Activated T-cell treated with anti-CD3 and anti-CD28 coated beads, Interleukin-2, amount 50 U/mL, for 72 hours (primary cell): ENCODE data around the gene ANKMY2. TPM values are rescaled to one million over a fixed set of nuclear protein-coding genes. Genes with fewer than 3 reads are reported as not detected.

Experiments
- ATAC-seq, 2 donors: fragments of 150-1000 bp; cut with Tn5 transposase; replicated peaks in 1 of 2; 2 replicates each; pipeline ENCODE4 v1.10.0; 2021; ENCODE audit warnings: moderate library complexity in 2 of 2, mild to moderate bottlenecking in 1 of 2
- DNase-seq, 2 donors: peaks; one replicate each; pipeline ENCODE4 v3.0.0; 2021 to 2022; ENCODE audit warnings: mixed read lengths in 1 of 2
- H3K27ac Mint-ChIP-seq: one replicate; pipeline ENCODE4 v1.8.0; 2022; ENCODE audit warnings: mild to moderate bottlenecking, moderate library complexity, mixed read lengths
- H3K27me3 Mint-ChIP-seq: one replicate; pipeline ENCODE4 v1.8.0; 2022; ENCODE audit warnings: low read depth, mixed read lengths
- H3K36me3 Mint-ChIP-seq, 2 donors: one replicate each; pipeline ENCODE4 v1.8.0; 2022; ENCODE audit warnings: mixed read lengths in 2 of 2, mild to moderate bottlenecking in 1 of 2; ENCODE audit not compliant: insufficient read depth in 2 of 2
- H3K4me1 Mint-ChIP-seq: one replicate; pipeline ENCODE4 v1.8.0; 2022; ENCODE audit warnings: low read depth, mixed read lengths
- H3K4me3 Mint-ChIP-seq, 2 donors: one replicate each; pipeline ENCODE4 v1.8.0; 2022; ENCODE audit warnings: mild to moderate bottlenecking in 2 of 2, mixed read lengths in 2 of 2, moderate library complexity in 2 of 2
- H3K9me3 Mint-ChIP-seq, 2 donors: one replicate each; pipeline ENCODE4 v1.8.0; 2022; ENCODE audit warnings: mixed read lengths in 2 of 2
- total RNA-seq, 2 donors: library from RNA; stranded (reverse); gene quantifications; one replicate each; pipeline ENCODE4 v1.2.3, GENCODE V29; 2022

The ANKMY2 gene
- total RNA-seq, 2 donors from 2014 or later = 11.0 to 11.9 TPM

- peaks cover 0 to 4% of the 10 kb centered on the region in 2 donors for H3K9me3 Mint-ChIP-seq
- H3K27ac Mint-ChIP-seq = no peak overlapping the region
- DNase-seq = no peak
- no peak for ATAC-seq
- H3K36me3 Mint-ChIP-seq = peaks cover 0 to 3% of the 10 kb centered on the region in 2 donors
- H3K27me3 Mint-ChIP-seq = no peaks in the 10 kb centered on the region
- H3K4me3 Mint-ChIP-seq = no peak overlapping the region
- H3K4me1 Mint-ChIP-seq = no peaks in the 10 kb centered on the region
These were observed 73.6 kb downstream of the ANKMY2 start for GRCh38 chr7:16571941-16572340.

GRCh38 chr7:16564909-16565426, 80.6 kb downstream of the ANKMY2 start:
- peaks cover 24% of the 10 kb centered on the region for H3K4me1 Mint-ChIP-seq
- DNase-seq = peak in 1 of 2 donors; percentile 6
- H3K4me3 Mint-ChIP-seq = peak overlapping the region in 1 of 2 donors; percentile 77
- no peaks in the 10 kb centered on the region for H3K36me3 Mint-ChIP-seq
- no peaks in the 10 kb centered on the region for H3K9me3 Mint-ChIP-seq
- no peaks in the 10 kb centered on the region for H3K27me3 Mint-ChIP-seq
- H3K27ac Mint-ChIP-seq = peak overlapping the region; percentile 92
- peak; percentile 53 to 62 for ATAC-seq

DNA sequence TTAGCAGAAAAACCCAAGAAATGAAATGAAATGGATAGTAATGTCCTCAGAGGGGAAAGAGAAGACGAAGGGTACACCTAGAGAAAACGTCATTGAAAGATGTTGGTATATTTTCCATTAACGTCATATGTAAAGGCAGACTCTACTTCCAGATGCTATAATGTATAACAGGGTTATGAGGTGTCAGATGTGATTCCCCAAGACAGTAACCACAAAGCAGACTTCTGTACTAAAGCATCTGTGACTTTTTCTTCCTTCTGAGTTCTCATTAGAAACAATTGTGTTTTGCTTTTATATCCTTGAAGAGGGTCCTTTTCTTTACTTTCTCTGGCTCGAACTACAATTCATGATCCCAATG, 81.6 kb downstream of the ANKMY2 start:
- peak overlapping the region; percentile 71 for H3K27ac Mint-ChIP-seq
- peak; percentile 79 to 82 for ATAC-seq
- H3K9me3 Mint-ChIP-seq = no peaks in the 10 kb centered on the region
- peaks cover 24% of the 10 kb centered on the region for H3K4me1 Mint-ChIP-seq
- H3K36me3 Mint-ChIP-seq = no peaks in the 10 kb centered on the region
- peak overlapping the region; percentile 59 to 77 for H3K4me3 Mint-ChIP-seq
- H3K27me3 Mint-ChIP-seq = no peaks in the 10 kb centered on the region
- DNase-seq = no peak

DNA sequence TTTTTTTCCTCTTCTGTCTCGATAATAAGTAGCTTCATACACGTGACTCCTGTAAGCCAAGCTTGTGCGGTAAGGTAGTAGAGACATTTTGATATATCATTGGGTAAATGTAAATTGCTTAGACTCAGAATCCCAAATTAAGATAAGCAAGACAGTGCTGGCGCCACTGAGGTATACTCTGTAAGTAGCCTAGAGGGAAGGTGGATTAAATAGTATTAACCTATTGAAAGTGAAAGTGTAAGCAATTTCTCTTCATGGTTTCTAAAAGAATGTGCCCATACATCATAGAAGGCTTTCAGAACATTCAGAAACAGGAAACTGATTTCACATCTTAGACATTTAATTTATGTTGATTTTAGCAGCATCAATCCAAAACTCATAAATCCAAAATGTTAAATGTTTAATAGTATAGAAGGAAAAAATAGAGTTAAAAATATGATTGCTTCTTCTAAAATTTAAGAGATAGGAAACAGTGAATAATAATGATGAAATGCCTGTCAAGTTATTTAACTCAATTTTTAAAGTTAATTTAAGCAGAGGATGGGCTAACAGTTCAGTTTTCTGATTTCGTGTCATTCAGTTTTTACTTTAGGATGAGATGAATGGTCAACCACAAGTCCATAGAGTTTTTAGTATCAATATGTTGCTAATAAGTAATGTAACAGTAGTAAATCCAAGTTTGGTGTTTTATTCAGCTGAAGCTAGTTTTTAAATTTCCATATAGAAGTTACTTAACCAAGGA, 82.1 kb downstream of the ANKMY2 start:
- H3K36me3 Mint-ChIP-seq = no peaks in the 10 kb centered on the region
- ATAC-seq (peak; percentile 59 to 71), DNase-seq (no peak)
- no peaks in the 10 kb centered on the region for H3K9me3 Mint-ChIP-seq
- H3K27me3 Mint-ChIP-seq = no peaks in the 10 kb centered on the region
- peaks cover 24% of the 10 kb centered on the region for H3K4me1 Mint-ChIP-seq
- H3K4me3 Mint-ChIP-seq = peak overlapping the region; percentile 59 to 82
- H3K27ac Mint-ChIP-seq = peak overlapping the region; percentile 71

DNA sequence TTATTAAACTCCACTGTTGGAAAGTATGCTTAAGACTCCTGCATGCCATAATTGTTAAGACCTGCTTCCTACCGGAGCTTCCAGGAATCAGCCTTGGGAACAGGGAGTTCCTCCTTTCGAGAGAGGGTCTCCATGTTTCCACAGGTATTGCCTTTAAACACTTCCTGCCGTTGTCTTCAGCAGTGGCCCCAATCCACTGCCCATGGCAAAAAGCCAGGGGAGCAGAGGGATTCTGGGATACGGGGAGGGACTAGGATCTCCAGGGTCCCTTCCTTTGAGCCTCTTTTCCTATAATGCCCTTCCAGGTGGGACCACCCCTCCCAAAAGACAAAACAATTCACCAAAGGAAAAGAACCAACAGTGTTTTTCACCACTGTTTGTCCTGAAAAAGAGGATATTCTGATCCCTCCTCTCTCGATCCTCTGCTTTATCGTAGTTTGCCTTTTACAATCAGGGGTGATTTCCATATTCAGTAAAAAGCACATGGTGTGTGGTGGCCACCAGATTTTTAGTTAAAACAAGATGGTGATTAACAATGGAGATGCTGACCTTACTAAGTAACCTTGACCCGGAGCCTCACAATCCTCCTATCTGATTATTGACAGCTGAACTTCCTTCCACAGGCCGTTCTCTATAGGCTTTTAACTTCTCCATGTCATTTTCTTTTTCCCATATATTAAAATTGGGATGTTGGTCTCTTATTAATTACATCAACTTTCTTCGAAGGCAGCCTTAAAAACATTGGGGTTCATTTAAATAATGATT, 82.9 kb downstream of the ANKMY2 start:
- Mint-ChIP-seq H3K27me3 (no peaks in the 10 kb centered on the region), H3K36me3 (no peaks in the 10 kb centered on the region), H3K4me1 (peaks cover 24% of the 10 kb centered on the region), H3K4me3 (peak overlapping the region; percentile 59 to 82), H3K27ac (no peak overlapping the region), H3K9me3 (no peaks in the 10 kb centered on the region)
- DNase-seq (no peak), ATAC-seq (no peak)

DNA sequence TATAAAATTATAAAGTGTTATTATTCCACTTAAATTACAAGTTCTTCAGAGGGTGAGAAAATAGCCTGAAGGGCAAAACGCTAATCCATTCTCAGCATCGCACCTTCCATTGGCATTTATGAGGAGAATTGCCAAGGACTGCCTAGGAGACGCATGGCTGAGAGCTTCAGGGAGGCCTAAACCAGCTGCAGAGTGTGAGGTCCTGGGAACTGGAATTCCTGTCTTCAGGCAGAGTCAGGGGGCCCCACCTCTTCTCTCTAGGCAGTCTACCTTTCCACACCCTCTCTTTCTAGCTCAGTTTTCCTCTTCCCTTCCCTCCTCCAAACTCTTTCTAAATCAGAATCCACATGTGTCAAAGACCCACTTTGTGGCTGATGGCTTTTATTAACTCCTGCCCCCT, 83.6 kb downstream of the ANKMY2 start:
- H3K4me1 Mint-ChIP-seq = peaks cover 24% of the 10 kb centered on the region
- ATAC-seq = no peak
- H3K27me3 Mint-ChIP-seq = no peaks in the 10 kb centered on the region
- no peak for DNase-seq
- H3K9me3 Mint-ChIP-seq = no peaks in the 10 kb centered on the region
- H3K27ac Mint-ChIP-seq = no peak overlapping the region
- no peaks in the 10 kb centered on the region for H3K36me3 Mint-ChIP-seq
- no peak overlapping the region for H3K4me3 Mint-ChIP-seq

DNA sequence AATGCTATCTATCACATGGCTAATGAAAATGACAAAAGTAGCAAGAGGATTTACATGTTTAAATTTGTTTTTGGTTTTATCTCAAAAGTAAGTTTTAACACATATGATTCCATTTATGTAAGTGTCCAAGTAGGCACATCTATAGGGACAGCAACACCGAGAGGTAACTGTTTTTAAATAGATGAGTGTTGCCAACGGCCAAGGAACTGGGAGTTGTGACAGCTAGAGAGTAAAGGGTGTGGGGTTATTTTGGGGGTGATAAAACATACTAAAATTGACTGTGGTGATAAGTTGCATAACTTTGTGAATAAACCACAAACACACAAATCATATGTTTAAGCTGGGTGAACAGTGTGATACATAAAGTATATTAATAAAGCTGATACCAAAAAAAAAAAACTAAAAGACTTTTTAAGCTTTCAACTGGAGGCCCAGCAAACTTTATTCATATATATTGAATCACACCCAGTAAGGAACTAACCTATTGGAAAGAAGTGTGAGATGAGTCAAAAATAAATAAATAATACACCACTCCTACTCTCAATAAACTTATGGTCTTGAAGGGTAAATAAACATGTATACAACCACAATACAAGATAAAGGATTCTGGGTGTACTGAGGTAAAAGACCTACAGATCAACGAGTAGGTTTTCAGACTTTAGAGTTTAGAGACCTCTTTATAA, 85.9 kb downstream of the ANKMY2 start:
- Mint-ChIP-seq H3K4me1 (peaks cover 18% of the 10 kb centered on the region), H3K27ac (no peak overlapping the region), H3K27me3 (no peaks in the 10 kb centered on the region), H3K36me3 (no peaks in the 10 kb centered on the region), H3K9me3 (no peaks in the 10 kb centered on the region), H3K4me3 (no peak overlapping the region)
- ATAC-seq (no peak), DNase-seq (no peak)

DNA sequence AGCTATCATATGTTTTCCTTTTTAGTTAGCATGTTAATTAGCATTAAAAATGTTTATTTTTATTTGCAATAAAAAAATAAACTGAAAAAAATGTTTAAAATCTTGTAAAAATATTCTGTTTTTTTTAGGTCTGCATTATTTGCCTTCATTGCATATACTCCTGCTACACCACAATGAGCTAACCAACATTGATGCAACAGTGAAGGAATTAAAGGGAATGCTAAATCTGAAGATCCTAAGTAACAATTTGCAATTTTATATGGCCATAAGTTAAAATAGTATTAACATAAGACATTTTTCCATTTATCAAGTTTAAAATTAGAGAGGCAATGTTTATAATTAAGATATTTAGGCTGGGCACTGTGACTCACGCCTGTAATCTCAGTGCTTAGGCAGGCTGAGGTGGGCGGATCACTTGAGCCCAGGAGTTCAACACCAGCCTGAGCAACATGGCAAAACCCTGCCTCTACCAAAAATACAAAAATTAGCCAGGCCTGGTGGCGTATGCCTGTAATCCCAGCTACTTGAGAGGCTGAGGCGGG, 86.7 kb downstream of the ANKMY2 start:
- Mint-ChIP-seq H3K36me3 (no peaks in the 10 kb centered on the region), H3K9me3 (no peaks in the 10 kb centered on the region), H3K4me3 (no peak overlapping the region), H3K27ac (no peak overlapping the region), H3K4me1 (peaks cover 10% of the 10 kb centered on the region), H3K27me3 (no peaks in the 10 kb centered on the region)
- ATAC-seq = no peak
- DNase-seq = no peak

- Mint-ChIP-seq H3K4me3 (no peak overlapping the region), H3K27ac (no peak overlapping the region), H3K36me3 (no peaks in the 10 kb centered on the region), H3K9me3 (no peaks in the 10 kb centered on the region), H3K27me3 (no peaks in the 10 kb centered on the region), H3K4me1 (no peaks in the 10 kb centered on the region)
- DNase-seq (no peak), ATAC-seq (no peak)
These were observed 89.2 kb downstream of the ANKMY2 start for GRCh38 chr7:16556359-16556758.

DNA sequence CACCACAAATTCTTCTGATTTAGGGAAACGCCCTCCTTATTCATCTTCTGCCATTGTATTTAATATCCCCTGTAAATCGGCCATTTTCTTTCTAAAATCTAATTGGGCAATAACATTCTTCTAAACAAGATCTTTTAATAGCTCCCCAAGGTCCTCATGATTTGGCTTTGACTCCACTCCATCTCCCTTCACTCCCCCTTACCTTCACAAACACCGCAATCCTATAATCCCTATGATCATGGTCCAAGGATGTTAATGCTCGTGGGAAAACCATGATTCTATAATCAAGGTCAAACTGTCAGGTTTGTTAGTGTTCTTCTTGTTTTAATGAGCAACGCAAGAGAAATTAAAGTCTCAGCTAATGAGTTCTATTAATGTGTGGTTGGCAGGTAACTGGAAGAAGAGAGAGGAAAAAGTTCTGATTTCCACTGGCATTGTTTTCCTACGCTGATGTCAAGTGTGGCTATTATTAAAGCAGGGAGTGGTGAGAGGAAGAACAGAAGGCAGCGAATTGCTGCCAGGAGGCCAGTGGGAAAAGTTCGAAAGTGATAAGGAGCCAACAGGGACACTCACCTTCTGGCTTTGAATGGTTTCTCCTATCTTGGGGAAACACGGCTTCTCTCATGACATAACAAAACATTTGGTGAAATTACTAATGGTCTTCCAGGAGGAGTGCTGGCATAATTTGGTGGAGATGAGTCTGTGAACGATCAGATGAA, 90.9 kb downstream of the ANKMY2 start:
- H3K9me3 Mint-ChIP-seq = no peaks in the 10 kb centered on the region
- ATAC-seq (no peak), DNase-seq (no peak)
- no peak overlapping the region for H3K27ac Mint-ChIP-seq
- no peaks in the 10 kb centered on the region for H3K27me3 Mint-ChIP-seq
- H3K36me3 Mint-ChIP-seq = no peaks in the 10 kb centered on the region
- H3K4me3 Mint-ChIP-seq = no peak overlapping the region
- no peaks in the 10 kb centered on the region for H3K4me1 Mint-ChIP-seq

GRCh38 chr7:16550671-16551070, 94.9 kb downstream of the ANKMY2 start:
- no peaks in the 10 kb centered on the region for H3K4me1 Mint-ChIP-seq
- H3K4me3 Mint-ChIP-seq = no peak overlapping the region
- H3K27me3 Mint-ChIP-seq = no peaks in the 10 kb centered on the region
- ATAC-seq (no peak), DNase-seq (no peak)
- H3K36me3 Mint-ChIP-seq = no peaks in the 10 kb centered on the region
- peak overlapping the region; percentile 3 for H3K27ac Mint-ChIP-seq
- H3K9me3 Mint-ChIP-seq = no peaks in the 10 kb centered on the region
